H9 (cell line): ENCODE measurements around the gene OSBPL9. TPM values are rescaled to one million over a fixed set of nuclear protein-coding genes. Genes with fewer than 3 reads are reported as not detected.

Experiments
- DNase-seq: peaks from one replicate; pipeline ENCODE4 v3.0.0-alpha.2; 2017
- H2AFZ ChIP-seq: one replicate; pipeline ENCODE4 v1.6.1; 2013; ENCODE audit warnings: mild to moderate bottlenecking, low read length, control low read depth, moderate library complexity
- H2AK5ac ChIP-seq: 2 replicates; pipeline ENCODE4 v1.6.1; 2013; ENCODE audit warnings: low read length, control low read depth, mixed read lengths; ENCODE audit not compliant: insufficient read length
- H2BK120ac ChIP-seq: one replicate; pipeline ENCODE4 v1.6.1; 2013; ENCODE audit warnings: low read depth, mild to moderate bottlenecking, low read length, control low read depth, inconsistent platforms; ENCODE audit not compliant: poor library complexity, severe bottlenecking
- H2BK12ac ChIP-seq: 2 replicates; pipeline ENCODE4 v1.6.1; 2013; ENCODE audit warnings: low read length, control low read depth, mixed read lengths, low read depth; ENCODE audit not compliant: insufficient read length
- H2BK15ac ChIP-seq: 2 replicates; pipeline ENCODE4 v1.6.1; 2013; ENCODE audit warnings: low read depth, low read length, control low read depth
- H2BK20ac ChIP-seq: one replicate; pipeline ENCODE4 v1.6.1; 2013; ENCODE audit warnings: low read depth, mild to moderate bottlenecking, low read length, control low read depth, inconsistent platforms; ENCODE audit not compliant: poor library complexity, severe bottlenecking
- H2BK5ac ChIP-seq: 2 replicates; pipeline ENCODE4 v1.6.1; 2013; ENCODE audit warnings: low read length, control low read depth, mixed read lengths; ENCODE audit not compliant: insufficient read length
- H3K14ac ChIP-seq: 2 replicates; pipeline ENCODE4 v1.6.1; 2013; ENCODE audit warnings: low read length, control low read depth; ENCODE audit not compliant: insufficient read depth
- H3K18ac ChIP-seq: 2 replicates; pipeline ENCODE4 v1.6.1; 2013; ENCODE audit warnings: low read depth, mild to moderate bottlenecking, mixed read lengths, low read length, control low read depth; ENCODE audit not compliant: insufficient read length
- H3K23ac ChIP-seq: 2 replicates; pipeline ENCODE4 v1.6.1; 2013; ENCODE audit warnings: low read length, control low read depth, mixed read lengths, low read depth; ENCODE audit not compliant: insufficient read length
- H3K23me2 ChIP-seq: 2 replicates; pipeline ENCODE4 v1.6.1; 2013; ENCODE audit warnings: low read depth, mild to moderate bottlenecking, mixed read lengths, low read length, control low read depth; ENCODE audit not compliant: insufficient read length, poor library complexity, severe bottlenecking
- H3K27ac ChIP-seq: 2 replicates; pipeline ENCODE4 v1.5.1; 2013; ENCODE audit warnings: low read length, control low read depth, mixed read lengths, low read depth; ENCODE audit not compliant: insufficient read length
- H3K27me3 ChIP-seq: 2 replicates; pipeline ENCODE4 v1.6.1; 2013; ENCODE audit warnings: low read length, control low read depth, inconsistent platforms; ENCODE audit not compliant: insufficient read depth
- H3K4ac ChIP-seq: 2 replicates; pipeline ENCODE4 v1.6.1; 2013; ENCODE audit warnings: low read depth, mild to moderate bottlenecking, control low read depth, inconsistent platforms, low read length, moderate library complexity
- H3K4me1 ChIP-seq: 2 replicates; pipeline ENCODE4 v1.6.1; 2013; ENCODE audit warnings: low read length, control low read depth, inconsistent platforms; ENCODE audit not compliant: insufficient read depth
- H3K4me2 ChIP-seq: 2 replicates; pipeline ENCODE4 v1.6.1; 2013; ENCODE audit warnings: low read length, control low read depth, mixed read lengths; ENCODE audit not compliant: insufficient read length, insufficient read depth
- H3K56ac ChIP-seq: 2 replicates; pipeline ENCODE4 v1.6.1; 2013; ENCODE audit warnings: low read depth, mild to moderate bottlenecking, mixed read lengths, low read length, control low read depth; ENCODE audit not compliant: insufficient read length
- H3K79me1 ChIP-seq: 2 replicates; pipeline ENCODE4 v1.6.1; 2013; ENCODE audit warnings: low read depth, mild to moderate bottlenecking, moderate library complexity, low read length, control low read depth, inconsistent platforms; ENCODE audit not compliant: insufficient read depth, poor library complexity, severe bottlenecking
- H3K79me2 ChIP-seq: 2 replicates; pipeline ENCODE4 v1.6.1; 2013; ENCODE audit warnings: low read length, control low read depth, inconsistent platforms; ENCODE audit not compliant: insufficient read depth
- H3K9ac ChIP-seq: 2 replicates; pipeline ENCODE4 v1.6.1; 2013; ENCODE audit warnings: low read length, control low read depth, mixed read lengths; ENCODE audit not compliant: insufficient read length; ENCODE audit errors: extremely low read depth
- H3K9me3 ChIP-seq: one replicate; pipeline ENCODE4 v1.6.1; 2013; ENCODE audit warnings: low read depth, low read length, inconsistent platforms; ENCODE audit not compliant: control insufficient read depth
- H3T11ph ChIP-seq: one replicate; pipeline ENCODE4 v1.6.1; 2013; ENCODE audit warnings: mild to moderate bottlenecking, low read length, control low read depth, inconsistent platforms
- H4K20me1 ChIP-seq: one replicate; pipeline ENCODE4 v1.6.1; 2013; ENCODE audit not compliant: control insufficient read depth, insufficient read length, insufficient read depth
- H4K5ac ChIP-seq: 2 replicates; pipeline ENCODE4 v1.6.1; 2013; ENCODE audit warnings: low read depth, mild to moderate bottlenecking, mixed read lengths, low read length, control low read depth; ENCODE audit not compliant: insufficient read length
- H4K8ac ChIP-seq: replicated peaks from 2 replicates; pipeline ENCODE4 v1.6.1; 2013; ENCODE audit warnings: low read length, control low read depth, mixed read lengths, low read depth; ENCODE audit not compliant: insufficient read length
- H4K91ac ChIP-seq: 2 replicates; pipeline ENCODE4 v1.6.1; 2013; ENCODE audit warnings: low read depth, mild to moderate bottlenecking, moderate library complexity, mixed read lengths, low read length, control low read depth; ENCODE audit not compliant: insufficient read length
- H3K27ac Mint-ChIP-seq, 3 experiments: 2 replicates in 2 of 3; 3 replicates in 1 of 3; pipeline ENCODE4 v1.8.0; 2020 to 2021; ENCODE audit warnings: mixed read lengths in 3 of 3, mild to moderate bottlenecking in 1 of 3, moderate library complexity in 1 of 3
- H3K27me3 Mint-ChIP-seq: 2 replicates; pipeline ENCODE4 v1.8.0; 2021; ENCODE audit warnings: low read depth, mild to moderate bottlenecking, moderate library complexity, mixed read lengths
- H3K36me3 Mint-ChIP-seq, 3 experiments: 2 replicates in 2 of 3; 3 replicates in 1 of 3; pipeline ENCODE4 v1.8.0; 2020 to 2021; ENCODE audit warnings: low read depth in 3 of 3, mixed read lengths in 3 of 3; ENCODE audit not compliant: insufficient read depth in 1 of 3
- H3K4me1 Mint-ChIP-seq, 2 experiments: 2 replicates each; pipeline ENCODE4 v1.8.0; 2020; ENCODE audit warnings: mixed read lengths in 2 of 2
- H3K4me3 Mint-ChIP-seq, 2 experiments: 2 replicates in 1 of 2; 3 replicates in 1 of 2; pipeline ENCODE4 v1.8.0; 2020 to 2021; ENCODE audit warnings: mild to moderate bottlenecking in 2 of 2, mixed read lengths in 2 of 2, moderate library complexity in 1 of 2
- H3K9me3 Mint-ChIP-seq, 2 experiments: 2 replicates in 1 of 2; 3 replicates in 1 of 2; pipeline ENCODE4 v1.8.0; 2020; ENCODE audit warnings: mild to moderate bottlenecking in 2 of 2, mixed read lengths in 2 of 2, moderate library complexity in 1 of 2
- CTCF ChIP-seq: fragments of 200-600 bp; sonication (generic); conservative IDR thresholded peaks from 3 replicates; pipeline ENCODE4 v1.8.0; 2021; ENCODE audit warnings: antibody characterized with exemption, mild to moderate bottlenecking
- WGBS: extraction: QIAGEN DNeasy Blood & Tissue Kit; methylation state at CpG from one replicate; pipeline ENCODE4 v1.1.7; 2013; ENCODE audit warnings: missing lambda C conversion rate, low lambda C conversion rate, mixed read lengths; ENCODE audit not compliant: insufficient read length; ENCODE audit errors: extremely low coverage; 5-methylcytosine and 5-hydroxymethylcytosine counted together
- total RNA-seq: library from RNA; stranded (reverse); gene quantifications from 2 replicates; pipeline ENCODE4 v1.2.1, GENCODE V29; 2021

OSBPL9 gene
- total RNA-seq, 1 experiment from 2014 or later: 76.7 TPM

DNA sequence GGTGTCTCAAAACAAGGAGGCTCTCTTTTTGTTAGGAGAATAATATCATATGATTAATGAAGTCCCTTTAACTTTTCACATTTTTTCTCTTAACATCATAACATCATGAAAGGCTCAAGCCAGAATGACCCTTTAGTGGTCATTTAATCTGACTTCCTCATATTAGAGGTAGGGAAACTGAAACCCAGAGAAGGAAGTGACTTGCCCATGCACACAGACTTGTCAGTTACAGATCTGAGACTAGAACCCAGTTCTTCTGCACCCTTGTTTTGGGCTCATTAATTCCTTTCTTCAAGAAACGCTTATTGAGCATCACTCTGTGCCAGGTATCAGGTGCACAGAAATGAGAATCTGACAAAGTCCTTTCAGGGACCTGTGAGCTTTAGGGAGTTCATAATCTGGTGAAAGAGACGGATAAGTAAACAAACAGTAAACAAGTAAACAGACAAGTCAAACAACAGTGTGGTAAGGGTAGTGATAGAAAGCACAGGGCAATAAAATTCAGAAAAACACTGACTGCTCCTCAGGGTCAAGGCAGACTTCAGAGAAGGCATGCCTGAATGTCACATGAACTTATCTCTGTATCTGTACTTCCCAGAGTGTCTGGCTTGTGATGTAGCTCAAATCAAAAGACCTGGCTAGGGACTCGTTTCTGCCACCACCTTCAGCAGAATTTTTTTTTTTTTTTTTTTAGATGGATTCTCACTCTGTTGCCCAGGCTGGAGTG is 38.3 kb upstream of the OSBPL9 start:
- no peak for TF ChIP-seq CTCF
- Mint-ChIP-seq H3K9me3 (no peaks in the 10 kb centered on the region), H3K27me3 (no peaks in the 10 kb centered on the region), H3K4me3 (no peak overlapping the region), H3K36me3 (no peaks in the 10 kb centered on the region), H3K4me1 (no peaks in the 10 kb centered on the region), H3K27ac (no peak overlapping the region)
- no peak overlapping the region for H3K23ac ChIP-seq
- no peak overlapping the region for H3K14ac ChIP-seq
- H2BK5ac ChIP-seq: no peak overlapping the region
- no peak overlapping the region for H4K8ac ChIP-seq
- no peak overlapping the region for H2BK120ac ChIP-seq
- no peak for DNase-seq
- no peaks in the 10 kb centered on the region for H3K9me3 ChIP-seq
- no peak overlapping the region for H2BK15ac ChIP-seq
- H3K18ac ChIP-seq: no peak overlapping the region
- H3K56ac ChIP-seq: no peak overlapping the region
- H4K5ac ChIP-seq: no peak overlapping the region
- no peak overlapping the region for H2BK20ac ChIP-seq
- H2AFZ ChIP-seq: no peak overlapping the region
- no peaks in the 10 kb centered on the region for H3K27me3 ChIP-seq
- H3K27ac ChIP-seq: no peak overlapping the region
- no peak overlapping the region for H3T11ph ChIP-seq
- H4K91ac ChIP-seq: no peak overlapping the region
- no peak overlapping the region for H2BK12ac ChIP-seq
- H4K20me1 ChIP-seq: no peaks in the 10 kb centered on the region
- no peak overlapping the region for H3K4me2 ChIP-seq
- no peaks in the 10 kb centered on the region for H3K79me1 ChIP-seq
- H3K23me2 ChIP-seq: no peaks in the 10 kb centered on the region
- no peaks in the 10 kb centered on the region for H3K79me2 ChIP-seq
- H3K4ac ChIP-seq: no peak overlapping the region
- H3K4me1 ChIP-seq: no peaks in the 10 kb centered on the region
- H3K9ac ChIP-seq: no peak overlapping the region
- no CpG with 5 or more reads among the region's 3 CpGs for WGBS
- no peak overlapping the region for H2AK5ac ChIP-seq
